ENCODE results near the gene PHACTR1.
A peak's percentile ranks its signal among the peaks of the same experiment; 100 is the strongest.

PHACTR1 gene

GRCh38 chr6:13216236-13217014 is 499.9 kb downstream of the PHACTR1 start:
- FAIRE-seq (peak; percentile 69), DNase-seq (ENCODE audit: insufficient read length, low spot score) (no peak)
- no peak for TF ChIP-seq POLR2AphosphoS5 (IDR thresholded peaks at IDR 0.05; ENCODE audit: low read depth, low read length)
- no peak for TF ChIP-seq PAX5 (IDR thresholded peaks at IDR 0.05; ENCODE audit: insufficient read depth, low read length, severe bottlenecking)
- no peak for TF ChIP-seq TAF1 (IDR thresholded peaks at IDR 0.05; ENCODE audit: low read depth, low read length)
- TF ChIP-seq POU2F2 (IDR thresholded peaks at IDR 0.05; ENCODE audit: low read depth, low read length) = no peak
- TF ChIP-seq SPI1 (IDR thresholded peaks at IDR 0.05; ENCODE audit: low read depth, low read length) = no peak

- no peak for DNase-seq (ENCODE audit: insufficient read length, low spot score)
- TF ChIP-seq PAX5 (IDR thresholded peaks at IDR 0.05; ENCODE audit: insufficient read depth, low read length, severe bottlenecking) = peak; percentile 70
- TF ChIP-seq SPI1 (IDR thresholded peaks at IDR 0.05; ENCODE audit: low read depth, low read length) = no peak
- peak; percentile 89 for FAIRE-seq
These were observed 500.8 kb downstream of the PHACTR1 start for GRCh38 chr6:13217206-13217905.

GRCh38 chr6:13220266-13220665 is 503.7 kb downstream of the PHACTR1 start:
- no peak for TF ChIP-seq SPI1 (IDR thresholded peaks at IDR 0.05; ENCODE audit: low read depth, low read length)
- no peak for TF ChIP-seq POLR2AphosphoS5 (IDR thresholded peaks at IDR 0.05; ENCODE audit: low read depth, low read length)
- TF ChIP-seq TAF1 (IDR thresholded peaks at IDR 0.05; ENCODE audit: low read depth, low read length) = no peak
- no peak for TF ChIP-seq POLR2A (IDR thresholded peaks at IDR 0.05; ENCODE audit: low read depth, low read length)
- TF ChIP-seq POU2F2 (IDR thresholded peaks at IDR 0.05; ENCODE audit: low read depth, low read length) = no peak
- TF ChIP-seq PAX5 (IDR thresholded peaks at IDR 0.05; ENCODE audit: insufficient read depth, low read length, severe bottlenecking) = no peak
- no peak for DNase-seq (ENCODE audit: insufficient read length, low spot score)
- no peak for FAIRE-seq

GRCh38 chr6:13222048-13222447 is 505.5 kb downstream of the PHACTR1 start:
- DNase-seq (ENCODE audit: insufficient read length, low spot score) (no peak), FAIRE-seq (no peak)
- TF ChIP-seq POU2F2 (IDR thresholded peaks at IDR 0.05; ENCODE audit: low read depth, low read length) (no peak), POLR2AphosphoS5 (IDR thresholded peaks at IDR 0.05; ENCODE audit: low read depth, low read length) (no peak), TAF1 (IDR thresholded peaks at IDR 0.05; ENCODE audit: low read depth, low read length) (no peak), SPI1 (IDR thresholded peaks at IDR 0.05; ENCODE audit: low read depth, low read length) (no peak), PAX5 (IDR thresholded peaks at IDR 0.05; ENCODE audit: insufficient read depth, low read length, severe bottlenecking) (no peak), POLR2A (IDR thresholded peaks at IDR 0.05; ENCODE audit: low read depth, low read length) (no peak)

- DNase-seq (ENCODE audit: insufficient read length, low spot score) (no peak), FAIRE-seq (no peak)
- TF ChIP-seq POLR2A (IDR thresholded peaks at IDR 0.05; ENCODE audit: low read depth, low read length) = no peak
These were observed 509.5 kb downstream of the PHACTR1 start for GRCh38 chr6:13226071-13226470.

- no peak for FAIRE-seq
- DNase-seq (ENCODE audit: insufficient read length, low spot score) = no peak
- TF ChIP-seq POLR2AphosphoS5 (IDR thresholded peaks at IDR 0.05; ENCODE audit: low read depth, low read length) = no peak
- TF ChIP-seq POU2F2 (IDR thresholded peaks at IDR 0.05; ENCODE audit: low read depth, low read length) = no peak
- TF ChIP-seq TAF1 (IDR thresholded peaks at IDR 0.05; ENCODE audit: low read depth, low read length) = no peak
- TF ChIP-seq PAX5 (IDR thresholded peaks at IDR 0.05; ENCODE audit: insufficient read depth, low read length, severe bottlenecking) = no peak
- TF ChIP-seq SPI1 (IDR thresholded peaks at IDR 0.05; ENCODE audit: low read depth, low read length) = no peak
- TF ChIP-seq POLR2A (IDR thresholded peaks at IDR 0.05; ENCODE audit: low read depth, low read length) = no peak
These were observed 512.0 kb downstream of the PHACTR1 start for GRCh38 chr6:13228264-13229204.

- peak; percentile 46; the same call in 1 of the 2 replicates for TF ChIP-seq SPI1 (IDR thresholded peaks at IDR 0.05; ENCODE audit: low read depth, low read length)
- no peak for TF ChIP-seq PAX5 (IDR thresholded peaks at IDR 0.05; ENCODE audit: insufficient read depth, low read length, severe bottlenecking)
- TF ChIP-seq POU2F2 (IDR thresholded peaks at IDR 0.05; ENCODE audit: low read depth, low read length) = no peak
- no peak for TF ChIP-seq TAF1 (IDR thresholded peaks at IDR 0.05; ENCODE audit: low read depth, low read length)
- TF ChIP-seq POLR2AphosphoS5 (IDR thresholded peaks at IDR 0.05; ENCODE audit: low read depth, low read length) = no peak
- DNase-seq (ENCODE audit: insufficient read length, low spot score) = peak; percentile 25
These were observed 512.9 kb downstream of the PHACTR1 start for GRCh38 chr6:13229205-13230085.

GRCh38 chr6:13233106-13233505 is 516.5 kb downstream of the PHACTR1 start:
- no peak for TF ChIP-seq PAX5 (IDR thresholded peaks at IDR 0.05; ENCODE audit: insufficient read depth, low read length, severe bottlenecking)
- TF ChIP-seq POLR2AphosphoS5 (IDR thresholded peaks at IDR 0.05; ENCODE audit: low read depth, low read length) = no peak
- TF ChIP-seq POU2F2 (IDR thresholded peaks at IDR 0.05; ENCODE audit: low read depth, low read length) = no peak
- TF ChIP-seq SPI1 (IDR thresholded peaks at IDR 0.05; ENCODE audit: low read depth, low read length) = no peak
- TF ChIP-seq TAF1 (IDR thresholded peaks at IDR 0.05; ENCODE audit: low read depth, low read length) = no peak
- no peak for TF ChIP-seq POLR2A (IDR thresholded peaks at IDR 0.05; ENCODE audit: low read depth, low read length)
- DNase-seq (ENCODE audit: insufficient read length, low spot score) (no peak), FAIRE-seq (no peak)

More at GRCh38 chr6:13229205-13230085, 512.9 kb downstream of the PHACTR1 start:
- peak; percentile 96 for FAIRE-seq

All from GM12891 (cell line).